ENCODE results near the gene ZNF516.

GRCh38 chr18:76410033-76410432 is 85.0 kb downstream of the ZNF516 start:
- TF ChIP-seq, protein P1, sequence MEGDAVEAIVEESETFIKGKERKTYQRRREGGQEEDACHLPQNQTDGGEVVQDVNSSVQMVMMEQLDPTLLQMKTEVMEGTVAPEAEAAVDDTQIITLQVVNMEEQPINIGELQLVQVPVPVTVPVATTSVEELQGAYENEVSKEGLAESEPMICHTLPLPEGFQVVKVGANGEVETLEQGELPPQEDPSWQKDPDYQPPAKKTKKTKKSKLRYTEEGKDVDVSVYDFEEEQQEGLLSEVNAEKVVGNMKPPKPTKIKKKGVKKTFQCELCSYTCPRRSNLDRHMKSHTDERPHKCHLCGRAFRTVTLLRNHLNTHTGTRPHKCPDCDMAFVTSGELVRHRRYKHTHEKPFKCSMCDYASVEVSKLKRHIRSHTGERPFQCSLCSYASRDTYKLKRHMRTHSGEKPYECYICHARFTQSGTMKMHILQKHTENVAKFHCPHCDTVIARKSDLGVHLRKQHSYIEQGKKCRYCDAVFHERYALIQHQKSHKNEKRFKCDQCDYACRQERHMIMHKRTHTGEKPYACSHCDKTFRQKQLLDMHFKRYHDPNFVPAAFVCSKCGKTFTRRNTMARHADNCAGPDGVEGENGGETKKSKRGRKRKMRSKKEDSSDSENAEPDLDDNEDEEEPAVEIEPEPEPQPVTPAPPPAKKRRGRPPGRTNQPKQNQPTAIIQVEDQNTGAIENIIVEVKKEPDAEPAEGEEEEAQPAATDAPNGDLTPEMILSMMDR (IDR thresholded peaks at IDR 0.05): no peak
- no peak for TF ChIP-seq POLR2A (IDR thresholded peaks at IDR 0.05)
- TF ChIP-seq POLR2AphosphoS5 (IDR thresholded peaks at IDR 0.05): no peak
- TF ChIP-seq EP300 (IDR thresholded peaks at IDR 0.05): no peak
